GM20000 (cell line): ENCODE measurements around the gene SLC24A3.

ENCODE experiments used
- DNase-seq: peaks from one replicate; pipeline ENCODE4 v3.0.0; 2012; ENCODE audit warnings: low spot score
- CTCF ChIP-seq: IDR thresholded peaks from 2 replicates; pipeline ENCODE4 v1.5.1; 2012; ENCODE audit warnings: mild to moderate bottlenecking, control low read depth; ENCODE audit errors: extremely low read depth, missing control alignments

Gene SLC24A3

GRCh38 chr20:19446246-19446645, 233.8 kb downstream of the SLC24A3 start:
- no peak for DNase-seq
- TF ChIP-seq CTCF, result no peak

DNA sequence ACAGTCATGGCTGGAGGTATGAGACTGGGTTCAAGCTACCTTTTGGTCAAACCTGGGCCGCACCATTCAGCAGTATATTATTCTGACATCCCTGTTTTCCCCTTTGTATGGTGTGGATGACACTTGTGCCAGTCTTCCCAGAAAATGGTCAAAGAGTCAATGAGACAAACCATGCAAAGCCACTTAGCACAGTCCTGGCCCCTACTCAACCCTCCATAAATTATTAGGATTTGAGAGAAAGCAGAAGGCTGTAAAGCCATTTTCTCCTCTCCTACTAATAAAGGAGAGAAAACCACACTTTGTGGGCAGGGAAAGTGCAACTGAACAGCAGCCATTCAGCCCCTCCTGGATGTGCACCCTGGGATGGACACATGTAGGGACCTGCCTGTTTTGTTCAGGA, 236.2 kb downstream of the SLC24A3 start:
- DNase-seq, result no peak

DNA sequence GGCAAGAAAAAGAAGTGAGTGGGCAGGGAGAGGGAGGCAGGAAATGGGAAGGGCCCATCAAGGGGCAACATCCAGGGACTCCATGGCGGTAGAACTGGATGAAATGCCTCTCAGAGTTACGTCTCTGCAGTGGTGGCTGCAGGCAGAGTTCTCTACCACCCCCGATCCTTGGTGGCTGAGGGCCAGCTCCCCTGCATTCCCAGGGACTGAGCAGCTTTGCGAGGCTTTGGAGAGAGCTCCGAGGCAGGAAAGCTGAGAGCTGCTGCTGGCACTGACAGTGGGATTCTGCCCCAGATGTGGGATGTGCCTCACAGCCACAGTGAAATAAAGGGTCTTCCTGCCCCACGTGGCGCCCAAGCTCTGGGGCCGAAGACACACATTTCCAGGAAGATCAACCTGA, 236.6 kb downstream of the SLC24A3 start:
- no peak for TF ChIP-seq CTCF
- DNase-seq, result no peak

More for the DNA sequence above, 236.2 kb downstream of the SLC24A3 start:
- no peak for TF ChIP-seq CTCF

DNA sequence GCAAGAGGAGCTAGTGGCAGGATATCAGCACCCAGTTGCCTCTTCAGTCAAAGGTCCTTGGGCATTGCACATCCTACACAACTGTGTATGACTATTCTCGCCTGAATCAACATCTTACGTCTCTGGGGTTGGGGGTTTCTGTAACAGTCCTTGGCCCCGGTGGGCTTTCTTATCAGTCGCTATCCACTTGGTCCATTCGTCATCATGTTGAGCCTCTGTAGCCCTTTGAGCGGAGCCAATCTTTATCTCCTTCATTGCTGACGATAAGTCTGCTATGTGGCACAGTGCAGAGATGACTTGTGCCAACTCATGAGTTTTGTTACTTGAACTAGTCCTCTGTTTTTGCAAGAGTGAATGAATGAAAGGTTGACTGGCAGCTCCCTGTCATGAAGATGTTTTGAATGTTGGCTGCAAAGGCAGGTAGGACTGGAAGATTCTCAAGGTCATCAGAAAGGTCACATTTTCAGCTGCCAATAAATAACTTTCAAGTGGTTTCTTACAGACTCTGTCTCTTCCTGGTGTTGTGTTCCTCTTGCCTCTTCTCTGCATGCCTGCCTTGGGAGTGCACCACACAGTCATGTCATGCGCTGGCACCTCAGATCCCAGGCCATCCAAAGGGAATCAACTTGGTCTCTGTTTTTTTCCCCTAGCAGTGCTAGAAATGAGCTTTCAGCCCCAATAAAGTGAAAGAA, 238.9 kb downstream of the SLC24A3 start:
- no peak for DNase-seq
- TF ChIP-seq CTCF, result no peak

- DNase-seq, result peak; percentile 15
- no peak for TF ChIP-seq CTCF
Observed at GRCh38 chr20:19451923-19452295, 239.5 kb downstream of the SLC24A3 start.

- no peak for TF ChIP-seq CTCF
- no peak for DNase-seq
Observed at GRCh38 chr20:19453410-19453809, 241.0 kb downstream of the SLC24A3 start.

DNA sequence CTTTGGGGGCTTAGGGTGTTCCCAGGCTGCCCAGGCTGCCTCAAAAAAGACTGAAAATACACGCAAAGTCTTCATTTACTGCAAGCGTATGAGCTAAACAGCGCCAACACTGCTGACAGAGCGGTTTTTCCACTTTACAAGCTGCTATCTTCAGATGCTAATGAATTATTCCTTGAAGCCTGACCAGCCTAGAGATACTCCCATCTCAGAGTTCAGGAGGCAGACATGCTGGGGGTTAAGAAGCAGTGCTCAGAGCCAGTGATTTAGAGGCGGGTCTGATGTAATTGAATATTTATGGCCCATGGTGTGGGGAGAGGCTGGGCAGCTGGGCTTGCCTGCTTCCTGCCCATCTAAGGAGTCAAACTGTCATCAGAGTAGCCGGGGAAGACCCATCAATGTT, 241.4 kb downstream of the SLC24A3 start:
- TF ChIP-seq CTCF, result no peak
- DNase-seq, result no peak
